H1 (cell line): ENCODE measurements around the gene KIF26B. TPM values are rescaled to one million over a fixed set of nuclear protein-coding genes. Genes with fewer than 3 reads are reported as not detected.

Experiments
- CTCF ChIA-PET: fragments of 300-600 bp; sonication (Branson Sonifier 250); formaldehyde crosslinking; loops from one replicate; lab custom pipeline; 2021; ENCODE audit not compliant: partially characterized antibody; lab: Charles Lee
- POLR2A ChIA-PET: fragments of 300-600 bp; sonication (Branson Sonifier 250); formaldehyde crosslinking; loops from one replicate; lab custom pipeline; 2021; ENCODE audit warnings: inconsistent platforms; ENCODE audit not compliant: partially characterized antibody; lab: Charles Lee
- DNase-seq, 2 experiments: peaks; one replicate each; pipeline versions ENCODE4 v3.0.0 to v3.0.0-alpha.2; 2010 to 2022; ENCODE audit warnings: low spot score in 2 of 2, low read depth in 1 of 2, mixed read lengths in 1 of 2
- FAIRE-seq: peaks from 2 replicates; lab custom pipeline; 2011; peaks lifted over from hg19 to GRCh38; lab: Jason Lieb, UNC
- H2AFZ ChIP-seq: 2 replicates; pipeline ENCODE4 v1.8.1; 2012; ENCODE audit warnings: low read length, inconsistent platforms
- H2AK5ac ChIP-seq: 2 replicates; pipeline ENCODE4 v1.6.1; 2013; ENCODE audit warnings: low read depth, low read length
- H2BK120ac ChIP-seq: replicated peaks from 2 replicates; pipeline ENCODE3; 2013; ENCODE audit warnings: low read depth, low read length, inconsistent platforms
- H2BK12ac ChIP-seq: 2 replicates; pipeline ENCODE4 v1.6.1; 2013; ENCODE audit warnings: low read depth, low read length
- H2BK15ac ChIP-seq: 2 replicates; pipeline ENCODE4 v1.6.1; 2013; ENCODE audit warnings: low read length
- H2BK20ac ChIP-seq: 2 replicates; pipeline ENCODE4 v1.6.1; 2013; ENCODE audit warnings: low read length
- H2BK5ac ChIP-seq: 2 replicates; pipeline ENCODE4 v1.6.1; 2013; ENCODE audit warnings: low read depth, low read length
- H3K14ac ChIP-seq: 2 replicates; pipeline ENCODE4 v1.6.1; 2013; ENCODE audit warnings: inconsistent platforms; ENCODE audit not compliant: insufficient read length
- H3K18ac ChIP-seq: 2 replicates; pipeline ENCODE4 v1.6.1; 2013; ENCODE audit warnings: low read length; ENCODE audit errors: extremely low read depth
- H3K23ac ChIP-seq: 2 replicates; pipeline ENCODE4 v1.6.1; 2013; ENCODE audit warnings: inconsistent platforms; ENCODE audit not compliant: insufficient read length
- H3K23me2 ChIP-seq: 2 replicates; pipeline ENCODE4 v1.6.1; 2013; ENCODE audit warnings: low read depth, low read length
- H3K27ac ChIP-seq: 2 replicates; pipeline ENCODE4 v1.6.1; 2011; ENCODE audit warnings: low read depth, low read length, inconsistent platforms
- H3K27me3 ChIP-seq, 4 experiments: replicated peaks in 1 of 4; 1 replicate in 1 of 4; 2 replicates in 3 of 4; pipeline versions ENCODE4 v1.6.1 to v1.8.1; 2011 to 2013; ENCODE audit warnings: low read length in 3 of 4, mild to moderate bottlenecking in 3 of 4, inconsistent platforms in 2 of 4, mixed read lengths in 2 of 4, moderate library complexity in 1 of 4; ENCODE audit not compliant: control insufficient read depth in 3 of 4, insufficient read depth in 3 of 4; ENCODE audit errors: extremely low read depth in 1 of 4
- H3K36me3 ChIP-seq, 4 experiments: 2 replicates each; pipeline versions ENCODE4 v1.6.1 to v1.8.1; 2011 to 2013; ENCODE audit warnings: mild to moderate bottlenecking in 4 of 4, low read length in 3 of 4, moderate library complexity in 2 of 4, control low read depth in 1 of 4, inconsistent platforms in 1 of 4; ENCODE audit not compliant: insufficient read depth in 4 of 4, control insufficient read depth in 2 of 4
- H3K4ac ChIP-seq: replicated peaks from 2 replicates; pipeline ENCODE3; 2013; ENCODE audit warnings: low read length, low read depth, mixed read lengths, inconsistent platforms; ENCODE audit not compliant: insufficient read length
- H3K4me1 ChIP-seq, 4 experiments: replicated peaks in 1 of 4; 1 replicate in 1 of 4; 2 replicates in 3 of 4; pipeline versions ENCODE4 v1.6.1 to v1.8.1; 2011 to 2013; ENCODE audit warnings: low read length in 3 of 4, inconsistent platforms in 2 of 4, mixed read lengths in 1 of 4; ENCODE audit not compliant: insufficient read depth in 4 of 4, control insufficient read depth in 3 of 4
- H3K4me2 ChIP-seq, 2 experiments: 2 replicates each; pipeline versions ENCODE4 v1.6.1 to v1.8.1; 2011 to 2013; ENCODE audit warnings: low read depth in 2 of 2, low read length in 2 of 2, control low read depth in 1 of 2, inconsistent platforms in 1 of 2, mild to moderate bottlenecking in 1 of 2; ENCODE audit not compliant: insufficient read depth in 1 of 2
- H3K4me3 ChIP-seq, 4 experiments: fragments of 200-600, 300-600 bp in 1 of 4; sonication (generic), shearing (Covaris generic), sonication (Bioruptor Twin) in 1 of 4; 2 replicates each; pipeline versions ENCODE4 v1.5.1 to v1.8.1; 2011 to 2016; ENCODE audit warnings: low read length in 4 of 4, low read depth in 3 of 4, control low read depth in 2 of 4, inconsistent platforms in 2 of 4, mild to moderate bottlenecking in 2 of 4, mixed read lengths in 1 of 4, moderate library complexity in 1 of 4; ENCODE audit not compliant: insufficient read depth in 2 of 4; ENCODE audit errors: extremely low read depth in 1 of 4
- H3K56ac ChIP-seq: replicated peaks from 2 replicates; pipeline ENCODE3; 2013; ENCODE audit warnings: low read depth, mild to moderate bottlenecking, mixed read lengths, low read length, inconsistent platforms; ENCODE audit not compliant: insufficient read length
- H3K79me1 ChIP-seq: 2 replicates; pipeline ENCODE4 v1.6.1; 2013; ENCODE audit warnings: low read depth, low read length, control low read depth
- H3K79me2 ChIP-seq, 2 experiments: 2 replicates each; pipeline versions ENCODE4 v1.6.1 to v1.8.1; 2012 to 2013; ENCODE audit warnings: low read length in 2 of 2, mild to moderate bottlenecking in 2 of 2, inconsistent platforms in 1 of 2; ENCODE audit not compliant: insufficient read depth in 2 of 2, control insufficient read depth in 1 of 2
- H3K9ac ChIP-seq, 4 experiments: replicated peaks in 1 of 4; 1 replicate in 1 of 4; 2 replicates in 3 of 4; pipeline versions ENCODE4 v1.6.1 to v1.8.1; 2011 to 2013; ENCODE audit warnings: low read depth in 3 of 4, low read length in 3 of 4, control low read depth in 2 of 4, mild to moderate bottlenecking in 2 of 4, moderate library complexity in 2 of 4, inconsistent platforms in 1 of 4; ENCODE audit errors: extremely low read depth in 1 of 4
- H3K9me3 ChIP-seq, 2 experiments: 2 replicates each; pipeline versions ENCODE4 v1.6.1 to v1.8.1; 2012 to 2013; ENCODE audit warnings: mild to moderate bottlenecking in 2 of 2, moderate library complexity in 2 of 2, control low read depth in 1 of 2, inconsistent platforms in 1 of 2, low read depth in 1 of 2, low read length in 1 of 2, mixed read lengths in 1 of 2; ENCODE audit not compliant: insufficient read depth in 2 of 2
- H4K20me1 ChIP-seq, 2 experiments: replicated peaks in 1 of 2; 2 replicates each; pipeline versions ENCODE3 to v1.8.1; 2011 to 2013; ENCODE audit warnings: inconsistent platforms in 2 of 2, low read length in 2 of 2, mild to moderate bottlenecking in 1 of 2; ENCODE audit not compliant: insufficient read depth in 2 of 2, control insufficient read depth in 1 of 2
- H4K5ac ChIP-seq: 2 replicates; pipeline ENCODE4 v1.6.1; 2013; ENCODE audit warnings: low read length, low read depth, mixed read lengths, inconsistent platforms; ENCODE audit not compliant: insufficient read length
- H4K8ac ChIP-seq: 2 replicates; pipeline ENCODE4 v1.8.0; 2013; ENCODE audit warnings: mild to moderate bottlenecking, moderate library complexity, low read length, inconsistent platforms; ENCODE audit not compliant: insufficient read depth; ENCODE audit errors: extremely low read depth
- H4K91ac ChIP-seq: replicated peaks from 2 replicates; pipeline ENCODE3; 2013; ENCODE audit warnings: low read length, mixed read lengths, inconsistent platforms; ENCODE audit not compliant: insufficient read length
- CREB1 ChIP-seq: IDR thresholded peaks from 2 replicates; pipeline ENCODE4 v1.6.1; 2012; ENCODE audit warnings: inconsistent platforms
- EGR1 ChIP-seq: IDR thresholded peaks from 2 replicates; pipeline ENCODE4 v1.6.1; 2011; ENCODE audit warnings: low read depth, low read length, borderline replicate concordance
- EZH2 ChIP-seq: fragments of 200-600 bp; sonication (generic); IDR thresholded peaks from 2 replicates; pipeline ENCODE4 v1.7.1; 2012; ENCODE audit warnings: low read depth, mild to moderate bottlenecking, moderate library complexity, low read length, inconsistent platforms; ENCODE audit not compliant: severe bottlenecking
- FOSL1 ChIP-seq: IDR thresholded peaks from 2 replicates; pipeline ENCODE4 v1.6.1; 2011; ENCODE audit warnings: mild to moderate bottlenecking, low read depth, low read length, moderate library complexity; ENCODE audit not compliant: insufficient read depth
- JUN ChIP-seq: IDR thresholded peaks from 2 replicates; pipeline ENCODE4 v1.6.1; 2011; ENCODE audit warnings: low read depth, mild to moderate bottlenecking, improper control_type of control experiment, low read length
- JUND ChIP-seq: IDR thresholded peaks from 2 replicates; pipeline ENCODE4 v1.6.1; 2011; ENCODE audit warnings: mild to moderate bottlenecking, improper control_type of control experiment, low read length
- KDM1A ChIP-seq: fragments of 200-600, 300-600 bp; sonication (generic); IDR thresholded peaks from 2 replicates; pipeline ENCODE4 v1.7.1; 2016; ENCODE audit warnings: mild to moderate bottlenecking, low read length, borderline replicate concordance
- POLR2A ChIP-seq, 2 experiments: IDR thresholded peaks; 1 replicate in 1 of 2; 2 replicates in 1 of 2; pipeline ENCODE4 v1.6.1; 2011; ENCODE audit warnings: low read depth in 2 of 2, low read length in 2 of 2, mild to moderate bottlenecking in 2 of 2; ENCODE audit errors: control extremely low read depth in 1 of 2
- RNF2 ChIP-seq: fragments of 200-900, 300-1000 bp; sonication (generic); IDR thresholded peaks from 2 replicates; pipeline ENCODE4 v1.7.1; 2016; ENCODE audit warnings: borderline replicate concordance, low read depth, mild to moderate bottlenecking, antibody characterized with exemption, low read length; ENCODE audit not compliant: poor library complexity, severe bottlenecking; ENCODE audit errors: missing control alignments
- RXRA ChIP-seq: IDR thresholded peaks from 2 replicates; pipeline ENCODE4 v1.6.1; 2011; ENCODE audit warnings: low read depth, mild to moderate bottlenecking, low read length, moderate library complexity; ENCODE audit not compliant: insufficient read depth
- SIRT6 ChIP-seq: IDR thresholded peaks from one replicate; pipeline ENCODE4 v1.7.1; 2012; ENCODE audit warnings: low read length, inconsistent platforms
- TBP ChIP-seq: IDR thresholded peaks from 2 replicates; pipeline ENCODE4 v1.6.1; 2011; ENCODE audit warnings: low read depth, low read length, improper control_type of control experiment
- USF2 ChIP-seq: IDR thresholded peaks from 2 replicates; pipeline ENCODE4 v1.6.1; 2011; ENCODE audit warnings: low read length, improper control_type of control experiment
- ZNF274 ChIP-seq: IDR thresholded peaks from 2 replicates; pipeline ENCODE4 v1.7.0; 2012; ENCODE audit warnings: low read length, borderline replicate concordance; ENCODE audit errors: extremely low read depth
- WGBS, 2 experiments: shearing (Covaris generic) in 1 of 2; methylation state at CpG; one replicate each; pipeline versions ENCODE4 v1.1.6 to v1.1.7; 2013 to 2015; ENCODE audit warnings: low lambda C conversion rate in 2 of 2, mixed read lengths in 2 of 2, inconsistent platforms in 1 of 2, low coverage in 1 of 2, missing lambda C conversion rate in 1 of 2; ENCODE audit not compliant: insufficient replicate concordance in 2 of 2, insufficient coverage in 1 of 2, insufficient read length in 1 of 2; ENCODE audit errors: extremely low coverage in 1 of 2, missing lambda C conversion rate in 1 of 2; 5-methylcytosine and 5-hydroxymethylcytosine counted together
- polyA plus RNA-seq, 7 experiments: library from polyadenylated mRNA; depleted of rRNA in 3 of 7; stranded (reverse) in 5 of 7; unstranded in 2 of 7; fragments of >200 nt in 5 of 7; fragments of 200-250 nt in 2 of 7; gene quantifications; 1 replicate in 5 of 7; 2 replicates in 1 of 7; 4 replicates in 1 of 7; pipeline versions ENCODE4 v1.2.1 to v1.2.3, GENCODE V29; 2011 to 2013; ENCODE audit warnings: missing spikeins in 2 of 7, mixed read lengths in 2 of 7
- total RNA-seq: library from RNA; stranded (reverse); fragmentation: NEBNext Ultra II Directional; extraction: Animal tissue kit (Norgen Biotek cat#: 25700); gene quantifications from 2 replicates; pipeline ENCODE4 v1.2.1, GENCODE V29; 2021

KIF26B gene
- total and polyA plus RNA-seq, 2 of the 8 experiments (the other 6 are each of a cell fraction or from before 2014, with no cell fraction given) = 0.06 to 0.28 TPM

- H2AK5ac ChIP-seq = no peak overlapping the region
- POLR2A ChIA-PET = no interaction called here
- no peak overlapping the region for H3K9ac ChIP-seq
- TF ChIP-seq POLR2A (IDR thresholded peaks at IDR 0.05; ENCODE audit: control extremely low read depth in 1 of 2, low read depth in 2 of 2, low read length in 2 of 2) (no peak), FOSL1 (no peak), JUND (no peak), TBP (no peak), CREB1 (no peak), JUN (no peak), EZH2 (no peak), SIRT6 (no peak), USF2 (no peak), ZNF274 (no peak), EGR1 (no peak), KDM1A (no peak), RXRA (no peak), RNF2 (no peak)
Observed at GRCh38 chr1:245207801-245208200, 53.0 kb downstream of the KIF26B start.

More at GRCh38 chr1:245207801-245208200, 53.0 kb downstream of the KIF26B start:
- Histone ChIP-seq H2BK15ac (no peak overlapping the region), H3K36me3 (no peaks in the 10 kb centered on the region), H4K8ac (no peak overlapping the region), H3K4ac (no peak overlapping the region), H4K5ac (no peak overlapping the region), H3K23ac (no peak overlapping the region), H3K18ac (no peak overlapping the region), H2AFZ (no peak overlapping the region), H3K9me3 (no peaks in the 10 kb centered on the region), H2BK20ac (no peak overlapping the region), H3K14ac (no peak overlapping the region), H3K4me2 (no peak overlapping the region), H3K27me3 (no peaks in the 10 kb centered on the region), H4K91ac (no peak overlapping the region), H2BK12ac (no peak overlapping the region), H4K20me1 (no peaks in the 10 kb centered on the region), H3K79me1 (no peaks in the 10 kb centered on the region), H3K27ac (no peak overlapping the region), H3K56ac (no peak overlapping the region), H3K79me2 (no peaks in the 10 kb centered on the region), H3K4me1 (no peaks in the 10 kb centered on the region; a peak in 2 of 7 replicates), H2BK5ac (no peak overlapping the region), H2BK120ac (no peak overlapping the region), H3K4me3 (no peak overlapping the region), H3K23me2 (no peaks in the 10 kb centered on the region)
- CTCF ChIA-PET = interaction anchor here (0.8 to 1.4 kb wide), 5 partner anchors 9 to 592 kb away, joined by 3 to 5 read pairs (median 3); no protein-coding TSS in a partner anchor
- DNase-seq (no peak), FAIRE-seq (no peak)
- 91% methylated on average over 6 of the region's 6 CpGs; no CpG with 5 or more reads in 1 of the 2 experiments for WGBS, 2 experiments
